HepG2 (cell line): ENCODE results near the gene ANKRD39. TPM values are rescaled to one million over a fixed set of nuclear protein-coding genes. Genes with fewer than 3 reads are reported as not detected.

Experiments
- CBX2 ChIP-seq, 2 experiments: fragments of 200-600 bp in 1 of 2; sonication (generic); formaldehyde crosslinking in 1 of 2; IDR thresholded peaks; 2 replicates each; pipeline versions ENCODE4 v1.7.0 to v1.8.1; 2018 to 2022; ENCODE audit warnings: low read depth in 2 of 2, low read length in 1 of 2, mild to moderate bottlenecking in 1 of 2, missing genetic modification reagents in 1 of 2
- FOSL2 ChIP-seq: sonication (generic); formaldehyde crosslinking; IDR thresholded peaks from 2 replicates; pipeline ENCODE4 v1.4.0; 2020; ENCODE audit warnings: missing genetic modification reagents
- HDAC6 ChIP-seq: fragments of 200-600 bp; sonication (generic); IDR thresholded peaks from 2 replicates; pipeline ENCODE4 v1.7.0; 2017; ENCODE audit warnings: mild to moderate bottlenecking, antibody characterized with exemption, low read length, low read depth
- HNRNPH1 ChIP-seq: fragments of 200-400 bp; formaldehyde crosslinking; optimal IDR thresholded peaks from 2 replicates; pipeline ENCODE3; 2017; ENCODE audit warnings: mild to moderate bottlenecking, low read depth, low read length
- IRX3 ChIP-seq: sonication (generic); formaldehyde crosslinking; IDR thresholded peaks from 2 replicates; pipeline ENCODE4 v1.8.1; 2023; ENCODE audit warnings: mild to moderate bottlenecking, low read depth, missing genetic modification reagents, borderline replicate concordance
- MAF1 ChIP-seq: sonication (generic); formaldehyde crosslinking; IDR thresholded peaks from 2 replicates; pipeline ENCODE4 v1.5.0; 2020; ENCODE audit warnings: missing genetic modification reagents, borderline replicate concordance
- MLX ChIP-seq: IDR thresholded peaks from 2 replicates; pipeline ENCODE4 v1.6.1; 2016
- NFRKB ChIP-seq: fragments of 450-650 bp; IDR thresholded peaks from 2 replicates; pipeline ENCODE4 v1.6.1; 2017
- NR2F1 ChIP-seq, 2 experiments: fragments of 450-650 bp in 1 of 2; formaldehyde crosslinking in 1 of 2; IDR thresholded peaks; 2 replicates each; pipeline versions ENCODE4 v1.5.0 to v1.6.1; 2016 to 2020; ENCODE audit warnings: mild to moderate bottlenecking in 1 of 2, missing compliant biosample characterization in 1 of 2, missing genetic modification reagents in 1 of 2, moderate library complexity in 1 of 2
- NR3C1 ChIP-seq: sonication (generic); formaldehyde crosslinking; IDR thresholded peaks from 2 replicates; pipeline ENCODE4 v1.4.0; 2020; ENCODE audit warnings: missing genetic modification reagents
- PLSCR1 ChIP-seq: sonication (generic); formaldehyde crosslinking; IDR thresholded peaks from 2 replicates; pipeline ENCODE4 v1.5.0; 2020; ENCODE audit warnings: missing genetic modification reagents, mild to moderate bottlenecking, borderline replicate concordance
- RXRA ChIP-seq: sonication (generic); formaldehyde crosslinking; IDR thresholded peaks from 2 replicates; pipeline ENCODE4 v1.5.1; 2020; ENCODE audit warnings: missing genetic modification reagents
- SIX4 ChIP-seq: sonication (generic); formaldehyde crosslinking; IDR thresholded peaks from 2 replicates; pipeline ENCODE4 v1.4.0; 2020; ENCODE audit warnings: missing genetic modification reagents
- ZKSCAN8 ChIP-seq: IDR thresholded peaks from 2 replicates; pipeline ENCODE4 v1.6.1; 2016; ENCODE audit warnings: borderline replicate concordance, missing genetic modification reagents, missing compliant biosample characterization
- ZNF101 ChIP-seq: sonication (generic); formaldehyde crosslinking; IDR thresholded peaks from 2 replicates; pipeline ENCODE4 v1.4.0; 2020; ENCODE audit warnings: mild to moderate bottlenecking, low read depth, missing genetic modification reagents, borderline replicate concordance
- ZNF121 ChIP-seq: sonication (generic); formaldehyde crosslinking; IDR thresholded peaks from 2 replicates; pipeline ENCODE4 v1.5.0; 2020; ENCODE audit warnings: mild to moderate bottlenecking, missing genetic modification reagents
- ZNF138 ChIP-seq: sonication (generic); formaldehyde crosslinking; IDR thresholded peaks from 2 replicates; pipeline ENCODE4 v1.5.0; 2020; ENCODE audit warnings: mild to moderate bottlenecking, low read depth, missing genetic modification reagents
- ZNF230 ChIP-seq: sonication (generic); formaldehyde crosslinking; IDR thresholded peaks from 2 replicates; pipeline ENCODE4 v1.4.0; 2020; ENCODE audit warnings: mild to moderate bottlenecking, missing genetic modification reagents
- ZNF275 ChIP-seq: sonication (generic); formaldehyde crosslinking; IDR thresholded peaks from 2 replicates; pipeline ENCODE4 v1.8.0; 2022; ENCODE audit warnings: missing genetic modification reagents, mild to moderate bottlenecking, inconsistent platforms, borderline replicate concordance
- ZNF326 ChIP-seq: sonication (generic); formaldehyde crosslinking; IDR thresholded peaks from 2 replicates; pipeline ENCODE4 v1.4.0; 2020; ENCODE audit warnings: missing genetic modification reagents, borderline replicate concordance
- ZNF335 ChIP-seq: sonication (generic); formaldehyde crosslinking; IDR thresholded peaks from 2 replicates; pipeline ENCODE4 v1.4.0; 2020; ENCODE audit warnings: missing genetic modification reagents
- ZNF382 ChIP-seq: sonication (generic); formaldehyde crosslinking; IDR thresholded peaks from 2 replicates; pipeline ENCODE4 v1.5.0; 2020; ENCODE audit warnings: missing genetic modification reagents, mild to moderate bottlenecking, borderline replicate concordance
- ZNF460 ChIP-seq: sonication (generic); formaldehyde crosslinking; IDR thresholded peaks from 2 replicates; pipeline ENCODE4 v1.5.1; 2020; ENCODE audit warnings: missing genetic modification reagents, mild to moderate bottlenecking, borderline replicate concordance
- ZNF510 ChIP-seq: sonication (generic); formaldehyde crosslinking; IDR thresholded peaks from 2 replicates; pipeline ENCODE4 v1.4.0; 2020; ENCODE audit warnings: low read depth, mild to moderate bottlenecking, missing genetic modification reagents
- ZNF564 ChIP-seq: sonication (generic); formaldehyde crosslinking; IDR thresholded peaks from 2 replicates; pipeline ENCODE4 v1.8.1; 2023; ENCODE audit warnings: mild to moderate bottlenecking, missing genetic modification reagents
- ZNF598 ChIP-seq: sonication (generic); formaldehyde crosslinking; IDR thresholded peaks from 2 replicates; pipeline ENCODE4 v1.5.1; 2020; ENCODE audit warnings: mild to moderate bottlenecking, missing genetic modification reagents, borderline replicate concordance
- polyA plus RNA-seq, 8 experiments: library from polyadenylated mRNA; depleted of rRNA in 3 of 8; stranded (reverse) in 7 of 8; unstranded in 1 of 8; fragments of >200 nt; fragmentation: Illumina TruSeq in 4 of 8; extraction: Trizol in 4 of 8; gene quantifications; 2 replicates each; pipeline versions ENCODE4 v1.2.1 to v1.2.3, GENCODE V29; 2011 to 2016; ENCODE audit warnings: low read depth in 4 of 8, missing spikeins in 1 of 8, mixed read lengths in 1 of 8; ENCODE audit not compliant: insufficient read depth in 1 of 8
- total RNA-seq, 5 experiments: library from RNA; depleted of rRNA; stranded (reverse); fragments of >200 nt; fragmentation: Illumina TruSeq; extraction: Trizol; gene quantifications; 2 replicates each; pipeline ENCODE4 v1.2.3, GENCODE V29; 2016; ENCODE audit warnings: low read depth in 1 of 5

Gene ANKRD39
- total and polyA plus RNA-seq, 2 of the 13 experiments (the other 11 are each of a cell fraction or from before 2014, with no cell fraction given): 23.2 to 24.8 TPM

GRCh38 chr2:96857667-96858372 is at the start of gene ANKRD39 (continued):
- TF ChIP-seq HNRNPH1: no peak
- no peak for TF ChIP-seq ZNF326
- TF ChIP-seq ZNF564: peak; percentile 82
- peak; percentile 95 for TF ChIP-seq ZNF138 (CRISPR knock-in tag)
- TF ChIP-seq ZNF101 (CRISPR knock-in tag): peak; percentile 92; the same call in 1 of the 2 replicates
- TF ChIP-seq ZNF230 (CRISPR knock-in tag): peak; percentile 97
- TF ChIP-seq NR2F1 (CRISPR knock-in tag; IDR thresholded peaks at IDR 0.05): no peak; a peak in 1 of 4 replicates
- 0 out of 2 replicates have a peak, but pooled peaks have one; percentile 18 for TF ChIP-seq MAF1 (CRISPR knock-in tag)
- peak; percentile 79; the same call in 1 of the 2 replicates for TF ChIP-seq ZNF275 (CRISPR knock-in tag)
- no peak; the same call in 1 of the 2 replicates for TF ChIP-seq ZNF335 (CRISPR knock-in tag)
- no peak for TF ChIP-seq IRX3 (CRISPR knock-in tag)
- TF ChIP-seq ZKSCAN8: peak; percentile 33; the same call in 1 of the 2 replicates
- TF ChIP-seq ZNF121 (CRISPR knock-in tag): peak; percentile 70
- TF ChIP-seq HDAC6: no peak
- peak; percentile 27; the same call in 1 of the 2 replicates for TF ChIP-seq PLSCR1
- peak; percentile 46; the same call in 1 of the 2 replicates for TF ChIP-seq ZNF510 (CRISPR knock-in tag)
- peak; percentile 58 for TF ChIP-seq RXRA
- no peak for TF ChIP-seq NR3C1 (CRISPR knock-in tag)
- no peak for TF ChIP-seq CBX2 (IDR thresholded peaks at IDR 0.05; ENCODE audit: low read depth, low read length)
- 0 out of 2 replicates have a peak, but pooled peaks have one; percentile 51 for TF ChIP-seq CBX2 (CRISPR knock-in tag; IDR thresholded peaks at IDR 0.05; ENCODE audit: low read depth)
- TF ChIP-seq FOSL2 (CRISPR knock-in tag): no peak
- no peak; the same call in 1 of the 2 replicates for TF ChIP-seq ZNF598 (CRISPR knock-in tag)
- TF ChIP-seq NFRKB: no peak
- peak; percentile 6; the same call in 1 of the 2 replicates for TF ChIP-seq ZNF460 (CRISPR knock-in tag)
- peak; percentile 9; the same call in 1 of the 2 replicates for TF ChIP-seq SIX4
- TF ChIP-seq ZNF382: no peak
- TF ChIP-seq MLX (CRISPR knock-in tag): no peak
